Endothelial cell of umbilical vein (primary cell): ENCODE measurements around the gene ZNF730. TPM values are rescaled to one million over a fixed set of nuclear protein-coding genes. Genes with fewer than 3 reads are reported as not detected.

Experiments used
- BruUV-seq: library from RNA; stranded (reverse); fragments of 400-500 nt; replicated peaks from 2 replicates; lab custom pipeline; 2021; lab: Mats Ljungman, UMichigan
- CTCF ChIA-PET: fragments of 300-600, 350-600 bp; sonication (Branson Sonifier 250); formaldehyde crosslinking; loops from one replicate; lab custom pipeline; 2021; ENCODE audit warnings: antibody characterized with exemption, inconsistent platforms; lab: Charles Lee
- POLR2A ChIA-PET: fragments of 300-600, 350-600 bp; sonication (Branson Sonifier 250); formaldehyde crosslinking; loops from one replicate; lab custom pipeline; 2021; ENCODE audit warnings: antibody characterized with exemption, inconsistent platforms; lab: Charles Lee
- DNase-seq: peaks from one replicate; pipeline ENCODE4 v3.0.0-alpha.2; 2011; ENCODE audit warnings: low read depth, low spot score
- FAIRE-seq: peaks from 2 replicates; lab custom pipeline; 2011; peaks lifted over from hg19 to GRCh38; lab: Jason Lieb, UNC
- H2AFZ ChIP-seq: 2 replicates; pipeline ENCODE4 v1.6.0; 2012; ENCODE audit warnings: low read depth, low read length, control low read depth, inconsistent platforms
- H3K27ac ChIP-seq: 2 replicates; pipeline ENCODE4 v1.5.1; 2011; ENCODE audit warnings: low read depth, mild to moderate bottlenecking, control low read depth, low read length, moderate library complexity; ENCODE audit not compliant: insufficient read depth
- H3K27me3 ChIP-seq, 2 experiments: 2 replicates each; pipeline versions ENCODE4 v1.6.0 to v1.6.1; 2011; ENCODE audit warnings: low read length in 2 of 2, mixed read lengths in 1 of 2; ENCODE audit not compliant: control insufficient read depth in 2 of 2, insufficient read depth in 2 of 2
- H3K36me3 ChIP-seq, 2 experiments: 2 replicates in 1 of 2; 3 replicates in 1 of 2; pipeline ENCODE4 v1.5.1; 2011; ENCODE audit warnings: low read length in 2 of 2, mild to moderate bottlenecking in 1 of 2, moderate library complexity in 1 of 2; ENCODE audit not compliant: control insufficient read depth in 2 of 2, insufficient read depth in 2 of 2; ENCODE audit errors: extremely low read depth in 1 of 2
- H3K4me1 ChIP-seq: 3 replicates; pipeline ENCODE4 v1.5.1; 2011; ENCODE audit warnings: mild to moderate bottlenecking, low read length; ENCODE audit not compliant: control insufficient read depth, insufficient read depth; ENCODE audit errors: extremely low read depth
- H3K4me2 ChIP-seq: 2 replicates; pipeline ENCODE4 v1.6.1; 2011; ENCODE audit warnings: low read length, control low read depth, mixed read lengths; ENCODE audit not compliant: insufficient read depth
- H3K4me3 ChIP-seq, 3 experiments: fragments of 200-600 bp in 1 of 3; sonication (generic), shearing (Covaris generic) in 1 of 3; replicated peaks in 1 of 3; 2 replicates each; pipeline ENCODE4 v1.5.1; 2011 to 2016; ENCODE audit warnings: control low read depth in 3 of 3, low read length in 3 of 3, mild to moderate bottlenecking in 2 of 3, inconsistent platforms in 1 of 3, low read depth in 1 of 3, moderate library complexity in 1 of 3; ENCODE audit not compliant: insufficient read depth in 1 of 3
- H3K79me2 ChIP-seq: 2 replicates; pipeline ENCODE4 v1.6.0; 2012; ENCODE audit warnings: low read length, inconsistent platforms; ENCODE audit not compliant: control insufficient read depth, insufficient read depth
- H3K9ac ChIP-seq: replicated peaks from 2 replicates; pipeline ENCODE3; 2011; ENCODE audit warnings: low read length, control low read depth; ENCODE audit not compliant: insufficient read depth; ENCODE audit errors: extremely low read depth
- H3K9me1 ChIP-seq: replicated peaks from 3 replicates; pipeline ENCODE4 v1.6.0; 2011; ENCODE audit warnings: mild to moderate bottlenecking, low read length; ENCODE audit not compliant: control insufficient read depth, insufficient read depth; ENCODE audit errors: extremely low read depth
- H3K9me3 ChIP-seq: replicated peaks from 2 replicates; pipeline ENCODE4 v1.5.1; 2012; ENCODE audit warnings: low read length, inconsistent platforms; ENCODE audit not compliant: control insufficient read depth, insufficient read depth
- H4K20me1 ChIP-seq: replicated peaks from 2 replicates; pipeline ENCODE3; 2011; ENCODE audit warnings: mild to moderate bottlenecking, low read length; ENCODE audit not compliant: control insufficient read depth, insufficient read depth; ENCODE audit errors: extremely low read depth
- EZH2 ChIP-seq: IDR thresholded peaks from 2 replicates; pipeline ENCODE4 v1.6.1; 2012; ENCODE audit warnings: borderline replicate concordance, low read depth, mild to moderate bottlenecking, moderate library complexity, low read length, inconsistent platforms; ENCODE audit not compliant: severe bottlenecking
- FOS ChIP-seq: IDR thresholded peaks from 2 replicates; pipeline ENCODE4 v1.6.1; 2011; ENCODE audit warnings: mild to moderate bottlenecking, low read length, moderate library complexity, borderline replicate concordance; ENCODE audit not compliant: insufficient read depth
- GATA2 ChIP-seq: IDR thresholded peaks from 2 replicates; pipeline ENCODE4 v1.7.0; 2011; ENCODE audit warnings: low read depth, mild to moderate bottlenecking, moderate library complexity, mixed read lengths, low read length; ENCODE audit not compliant: insufficient read length, insufficient read depth
- JUN ChIP-seq: IDR thresholded peaks from 2 replicates; pipeline ENCODE4 v1.6.1; 2011; ENCODE audit warnings: borderline replicate concordance, low read depth; ENCODE audit not compliant: insufficient read length, insufficient read depth
- MYC ChIP-seq: IDR thresholded peaks from one replicate; pipeline ENCODE4 v1.6.1; 2011; ENCODE audit warnings: mild to moderate bottlenecking, low read depth, low read length
- POLR2A ChIP-seq: IDR thresholded peaks from 2 replicates; pipeline ENCODE4 v1.6.1; 2012; ENCODE audit warnings: low read depth, mild to moderate bottlenecking, control low read depth, low read length
- POLR2AphosphoS5 ChIP-seq: IDR thresholded peaks from 2 replicates; pipeline ENCODE4 v1.6.1; 2012; ENCODE audit warnings: low read depth, mild to moderate bottlenecking, control low read depth, low read length, moderate library complexity; ENCODE audit not compliant: insufficient read depth
- dilution Hi-C: fragments of 300-500 bp; cut with MboI; formaldehyde crosslinking; loops from one replicate; pipeline ENCODE4 v1.15.0; 2019; ENCODE audit warnings: low sequenced_read_pairs; ENCODE audit not compliant: extremely low pct_ligation_motif_present
- intact Hi-C: fragments of 100-400 bp; cut with micrococcal nuclease; formaldehyde crosslinking; loops from one replicate; pipeline ENCODE4 v1.10.0; 2022
- polyA plus RNA-seq, 4 experiments: library from polyadenylated mRNA; depleted of rRNA in 3 of 4; stranded (reverse) in 3 of 4; unstranded in 1 of 4; fragments of >200 nt; gene quantifications; 2 replicates each; pipeline versions ENCODE4 v1.2.1 to v1.2.3, GENCODE V29; 2011 to 2012; ENCODE audit warnings: missing spikeins in 1 of 4
- total RNA-seq: library from RNA; stranded (reverse); gene quantifications from 2 replicates; pipeline ENCODE4 v1.2.3, GENCODE V29; 2021
- TF ChIP-seq, protein P1 (sequence below), 2 donors: IDR thresholded peaks; 1 replicate in 1 of 2; 2 replicates in 1 of 2; pipeline ENCODE4 v1.5.1; 2011; ENCODE audit warnings: low read length in 2 of 2, mild to moderate bottlenecking in 2 of 2, moderate library complexity in 2 of 2, control low read depth in 1 of 2, inconsistent platforms in 1 of 2, low read depth in 1 of 2; ENCODE audit not compliant: insufficient read depth in 1 of 2; ENCODE audit errors: extremely low read depth in 1 of 2
- TF ChIP-seq, protein P2 (sequence below): IDR thresholded peaks from 2 replicates; pipeline ENCODE4 v1.6.1; 2011; ENCODE audit not compliant: insufficient read depth, insufficient read length

The ZNF730 gene
- total and polyA plus RNA-seq, 2 donors (not counting 3 experiments of a cell fraction or from before 2014, with no cell fraction given) = 0.39 to 4.2 TPM

DNA sequence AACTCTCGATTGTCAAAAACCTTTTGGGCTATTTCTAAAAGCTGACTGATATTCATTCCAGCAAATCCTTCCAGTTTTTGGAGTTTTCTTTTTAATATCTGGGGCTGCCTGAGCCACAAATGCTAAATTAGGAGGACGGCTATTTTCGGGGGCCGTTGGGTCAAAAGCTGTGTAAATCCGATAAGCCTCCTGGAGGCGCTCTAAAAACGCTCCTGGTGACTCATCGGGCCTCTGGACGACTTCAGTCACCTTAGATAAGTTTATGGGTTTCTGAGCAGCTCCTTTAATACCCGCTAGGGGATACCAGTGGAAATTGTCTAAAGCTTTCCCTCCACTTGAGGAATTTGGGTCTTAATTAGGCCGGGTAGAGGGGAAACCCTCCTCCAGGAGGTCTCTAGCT is 66.4 kb downstream of the ZNF730 start:
- BruUV-seq = no TSS peak
- ChIA-PET CTCF (no interaction called here), POLR2A (no interaction called here)
- dilution Hi-C loops (no loop called here), intact Hi-C loops (no loop called here)
- H3K36me3 ChIP-seq = no peaks in the 10 kb centered on the region
- TF ChIP-seq POLR2A (no peak), EZH2 (no peak), MYC (no peak), GATA2 (no peak), POLR2AphosphoS5 (no peak), FOS (no peak), JUN (no peak)
- TF ChIP-seq, protein P1, sequence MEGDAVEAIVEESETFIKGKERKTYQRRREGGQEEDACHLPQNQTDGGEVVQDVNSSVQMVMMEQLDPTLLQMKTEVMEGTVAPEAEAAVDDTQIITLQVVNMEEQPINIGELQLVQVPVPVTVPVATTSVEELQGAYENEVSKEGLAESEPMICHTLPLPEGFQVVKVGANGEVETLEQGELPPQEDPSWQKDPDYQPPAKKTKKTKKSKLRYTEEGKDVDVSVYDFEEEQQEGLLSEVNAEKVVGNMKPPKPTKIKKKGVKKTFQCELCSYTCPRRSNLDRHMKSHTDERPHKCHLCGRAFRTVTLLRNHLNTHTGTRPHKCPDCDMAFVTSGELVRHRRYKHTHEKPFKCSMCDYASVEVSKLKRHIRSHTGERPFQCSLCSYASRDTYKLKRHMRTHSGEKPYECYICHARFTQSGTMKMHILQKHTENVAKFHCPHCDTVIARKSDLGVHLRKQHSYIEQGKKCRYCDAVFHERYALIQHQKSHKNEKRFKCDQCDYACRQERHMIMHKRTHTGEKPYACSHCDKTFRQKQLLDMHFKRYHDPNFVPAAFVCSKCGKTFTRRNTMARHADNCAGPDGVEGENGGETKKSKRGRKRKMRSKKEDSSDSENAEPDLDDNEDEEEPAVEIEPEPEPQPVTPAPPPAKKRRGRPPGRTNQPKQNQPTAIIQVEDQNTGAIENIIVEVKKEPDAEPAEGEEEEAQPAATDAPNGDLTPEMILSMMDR (IDR thresholded peaks at IDR 0.05; ENCODE audit: extremely low read depth in 1 of 2, insufficient read depth in 1 of 2, low read depth in 1 of 2, low read length in 2 of 2) = no peak
- TF ChIP-seq, protein P2, sequence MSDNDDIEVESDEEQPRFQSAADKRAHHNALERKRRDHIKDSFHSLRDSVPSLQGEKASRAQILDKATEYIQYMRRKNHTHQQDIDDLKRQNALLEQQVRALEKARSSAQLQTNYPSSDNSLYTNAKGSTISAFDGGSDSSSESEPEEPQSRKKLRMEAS = no peak
- H3K79me2 ChIP-seq = no peaks in the 10 kb centered on the region
- H4K20me1 ChIP-seq = no peaks in the 10 kb centered on the region
- no peaks in the 10 kb centered on the region for H3K27me3 ChIP-seq
- H3K4me3 ChIP-seq = no peak overlapping the region
- peaks cover 3% of the 10 kb centered on the region for H3K9me3 ChIP-seq
- H3K4me2 ChIP-seq = no peak overlapping the region
- no peak for FAIRE-seq
- H3K27ac ChIP-seq = no peak overlapping the region
- no peak overlapping the region for H2AFZ ChIP-seq
- no peaks in the 10 kb centered on the region for H3K9me1 ChIP-seq
- H3K9ac ChIP-seq = no peak overlapping the region
- no peaks in the 10 kb centered on the region for H3K4me1 ChIP-seq
- no peak for DNase-seq
